Kidney epithelial cell (primary cell): Measurements from ENCODE around the gene CCN5. TPM values are rescaled to one million over a fixed set of nuclear protein-coding genes. Genes with fewer than 3 reads are reported as not detected.

Source experiments
- DNase-seq: peaks from one replicate; pipeline ENCODE4 v3.0.0-alpha.2; 2010; ENCODE audit warnings: low read depth
- H3K27me3 ChIP-seq: 2 replicates; pipeline ENCODE4 v1.6.0; 2011; ENCODE audit warnings: low read length; ENCODE audit not compliant: control insufficient read depth, insufficient read depth
- H3K36me3 ChIP-seq: 2 replicates; pipeline ENCODE4 v1.5.1; 2011; ENCODE audit warnings: low read length; ENCODE audit not compliant: control insufficient read depth, insufficient read depth
- H3K4me3 ChIP-seq: 2 replicates; pipeline ENCODE4 v1.5.1; 2011; ENCODE audit warnings: low read depth, mild to moderate bottlenecking, control low read depth, low read length
- CTCF ChIP-seq: IDR thresholded peaks from 2 replicates; pipeline ENCODE4 v1.5.1; 2011; ENCODE audit warnings: mild to moderate bottlenecking, moderate library complexity, low read length, control low read depth, inconsistent platforms; ENCODE audit not compliant: insufficient read depth, poor library complexity, severe bottlenecking
- total RNA-seq: library from RNA; depleted of rRNA; stranded (reverse); fragments of >200 nt; gene quantifications from 2 replicates; pipeline ENCODE4 v1.2.3, GENCODE V29; 2015

CCN5 gene
- total RNA-seq, 1 donor from 2014 or later, result not detected

DNA sequence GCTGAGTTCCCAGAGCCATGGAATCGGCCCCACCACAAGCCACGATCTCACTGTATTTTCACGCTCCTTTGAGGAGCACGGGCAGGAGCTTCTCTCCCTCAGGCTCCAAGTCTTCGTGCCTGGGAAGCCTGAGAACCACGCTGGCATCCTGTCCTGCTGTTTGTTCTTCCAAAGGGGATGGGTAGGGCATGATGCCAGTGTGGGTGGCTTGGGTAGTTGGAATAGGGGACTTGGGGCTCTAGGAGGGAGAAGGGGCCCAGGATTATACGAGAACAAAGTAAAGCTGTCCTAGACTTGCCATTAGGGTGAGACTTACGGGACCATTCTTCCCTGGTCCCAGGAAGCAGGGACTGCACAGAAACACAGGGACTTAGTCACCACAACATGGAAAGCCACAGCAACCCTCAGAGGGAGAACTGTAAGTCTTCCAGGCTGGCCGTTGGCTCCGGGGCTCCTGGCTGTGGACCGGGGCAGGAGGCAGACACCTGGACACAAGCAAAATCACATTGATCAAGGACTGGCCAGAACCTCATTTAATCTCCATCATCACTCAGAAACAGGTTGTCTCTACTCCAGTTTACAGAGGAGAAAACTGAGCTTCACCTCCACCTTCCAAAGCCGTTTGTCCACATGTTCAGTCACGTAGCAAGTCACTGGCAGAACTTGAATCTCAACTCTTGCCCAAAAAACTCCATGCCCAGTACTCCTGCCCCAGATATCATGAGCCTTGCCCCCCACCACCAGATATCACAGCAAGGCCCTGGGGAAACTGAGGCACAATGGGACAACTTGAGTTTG, 1.3 kb downstream of the CCN5 start:
- H3K36me3 ChIP-seq, result no peaks in the 10 kb centered on the region
- DNase-seq, result no peak
- no peak for TF ChIP-seq CTCF
- H3K4me3 ChIP-seq, result no peak overlapping the region
- H3K27me3 ChIP-seq, result no peaks in the 10 kb centered on the region

DNA sequence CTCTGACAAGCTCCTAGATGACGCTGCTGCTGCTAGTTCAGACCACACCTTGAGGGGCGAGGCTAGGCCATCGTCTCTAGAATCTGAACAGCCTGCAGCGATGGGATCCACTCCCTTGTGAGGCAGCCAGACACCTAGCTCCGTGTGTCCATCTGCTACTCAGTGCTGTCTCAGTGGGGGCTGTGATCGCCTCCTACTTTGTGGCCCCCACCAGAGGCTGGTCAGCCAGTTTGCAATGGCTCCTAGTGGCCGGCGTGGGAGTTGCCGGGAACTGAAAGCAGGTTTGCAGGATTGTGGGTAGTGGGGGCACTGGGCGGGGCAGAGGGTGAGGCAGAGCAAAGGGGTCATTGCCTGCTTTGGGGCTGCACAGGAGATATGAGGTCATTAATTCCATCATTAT, 2.8 kb downstream of the CCN5 start:
- no peak for DNase-seq
- no peaks in the 10 kb centered on the region for H3K36me3 ChIP-seq
- H3K4me3 ChIP-seq, result no peak overlapping the region
- TF ChIP-seq CTCF, result peak; percentile 43
- H3K27me3 ChIP-seq, result no peaks in the 10 kb centered on the region

DNA sequence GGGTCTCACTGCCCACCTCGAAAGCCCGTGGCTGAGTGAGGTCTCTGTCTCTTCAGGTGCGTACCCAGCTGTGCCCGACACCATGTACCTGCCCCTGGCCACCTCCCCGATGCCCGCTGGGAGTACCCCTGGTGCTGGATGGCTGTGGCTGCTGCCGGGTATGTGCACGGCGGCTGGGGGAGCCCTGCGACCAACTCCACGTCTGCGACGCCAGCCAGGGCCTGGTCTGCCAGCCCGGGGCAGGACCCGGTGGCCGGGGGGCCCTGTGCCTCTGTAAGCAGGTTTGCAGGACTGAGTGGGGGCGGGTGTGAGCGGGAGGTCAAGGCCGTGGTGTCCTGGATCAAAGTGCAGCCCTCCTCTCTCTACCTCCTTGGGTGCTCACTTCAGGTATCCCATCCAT, 4.7 kb downstream of the CCN5 start:
- H3K36me3 ChIP-seq, result no peaks in the 10 kb centered on the region
- no peak overlapping the region for H3K4me3 ChIP-seq
- no peak for DNase-seq
- no peak for TF ChIP-seq CTCF
- H3K27me3 ChIP-seq, result no peaks in the 10 kb centered on the region

DNA sequence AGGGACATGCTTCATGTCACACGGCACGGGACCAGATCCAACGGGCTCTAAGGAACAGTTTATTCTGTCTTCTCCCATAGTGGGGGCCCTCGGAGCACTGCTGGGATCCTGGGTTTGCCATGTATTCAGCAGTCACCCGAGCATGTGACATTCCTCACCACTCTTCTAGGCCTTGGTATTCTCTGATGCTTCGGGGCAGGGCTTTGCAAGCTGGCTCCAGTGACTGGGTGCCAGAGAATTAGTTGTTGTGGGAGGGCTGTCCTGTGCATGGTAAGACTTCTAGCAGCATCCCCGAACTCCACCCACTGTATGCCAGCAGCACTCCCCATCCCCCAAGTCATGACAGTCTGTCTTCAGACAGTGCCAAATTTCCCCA, 5.4 kb downstream of the CCN5 start:
- H3K36me3 ChIP-seq, result no peaks in the 10 kb centered on the region
- H3K27me3 ChIP-seq, result no peaks in the 10 kb centered on the region
- H3K4me3 ChIP-seq, result no peak overlapping the region
- DNase-seq, result no peak
- no peak for TF ChIP-seq CTCF

DNA sequence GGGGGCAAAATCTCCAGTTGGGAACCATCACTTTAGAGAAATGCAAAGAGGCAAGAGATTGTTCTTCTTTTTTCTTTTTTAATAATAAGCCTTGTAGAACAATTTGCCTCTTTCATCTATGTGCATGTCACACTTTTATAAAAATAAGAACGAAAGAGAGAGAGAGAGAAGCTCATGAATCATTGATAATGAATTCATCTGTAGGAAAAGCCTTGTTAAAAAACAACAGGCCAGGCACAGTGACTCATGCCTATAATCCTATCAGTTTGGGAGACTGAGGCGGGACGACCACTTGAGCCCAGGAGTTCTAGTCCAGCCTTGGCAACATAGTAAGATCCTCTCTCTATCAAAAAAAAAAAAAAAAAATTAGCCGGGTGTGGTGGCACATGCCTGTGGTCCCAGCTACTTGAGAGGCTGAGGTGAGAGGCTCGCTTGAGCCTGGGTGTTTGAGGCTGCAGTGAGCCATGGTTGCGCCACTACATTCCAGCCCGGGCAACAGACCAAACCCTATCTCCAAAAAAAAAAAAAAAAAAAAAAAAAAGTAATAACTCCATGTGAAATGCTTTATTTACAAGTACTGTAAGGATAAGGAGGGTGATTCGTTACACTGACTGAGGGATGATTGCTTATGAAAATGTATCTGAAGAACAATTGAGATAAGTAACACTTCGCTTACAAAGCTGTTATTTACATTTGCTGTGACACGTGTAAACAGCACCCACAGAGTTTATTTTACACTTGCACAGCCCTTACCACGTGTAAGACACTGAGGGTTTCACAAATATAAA, 6.0 kb downstream of the CCN5 start:
- Histone ChIP-seq H3K4me3 (no peak overlapping the region), H3K27me3 (no peaks in the 10 kb centered on the region), H3K36me3 (no peaks in the 10 kb centered on the region)
- DNase-seq, result no peak
- TF ChIP-seq CTCF, result no peak
